Activated CD4-positive, alpha-beta T cell treated with anti-CD3 and anti-CD28 coated beads, Interleukin-2, amount 50 U/mL, for 48 hours (primary cell): ENCODE measurements around the gene MEGF11.
A peak's percentile ranks its signal among the peaks of the same experiment; 100 is the strongest.
"Not testable (repeated sequence)": the region's sequence is repeated elsewhere in the genome, so short reads cannot be mapped to it uniquely, and the experiment has no call there.

ENCODE experiments used
- DNase-seq, 2 experiments: peaks; one replicate each; pipeline ENCODE4 v3.0.0-alpha.2; 2020

The MEGF11 gene

DNA sequence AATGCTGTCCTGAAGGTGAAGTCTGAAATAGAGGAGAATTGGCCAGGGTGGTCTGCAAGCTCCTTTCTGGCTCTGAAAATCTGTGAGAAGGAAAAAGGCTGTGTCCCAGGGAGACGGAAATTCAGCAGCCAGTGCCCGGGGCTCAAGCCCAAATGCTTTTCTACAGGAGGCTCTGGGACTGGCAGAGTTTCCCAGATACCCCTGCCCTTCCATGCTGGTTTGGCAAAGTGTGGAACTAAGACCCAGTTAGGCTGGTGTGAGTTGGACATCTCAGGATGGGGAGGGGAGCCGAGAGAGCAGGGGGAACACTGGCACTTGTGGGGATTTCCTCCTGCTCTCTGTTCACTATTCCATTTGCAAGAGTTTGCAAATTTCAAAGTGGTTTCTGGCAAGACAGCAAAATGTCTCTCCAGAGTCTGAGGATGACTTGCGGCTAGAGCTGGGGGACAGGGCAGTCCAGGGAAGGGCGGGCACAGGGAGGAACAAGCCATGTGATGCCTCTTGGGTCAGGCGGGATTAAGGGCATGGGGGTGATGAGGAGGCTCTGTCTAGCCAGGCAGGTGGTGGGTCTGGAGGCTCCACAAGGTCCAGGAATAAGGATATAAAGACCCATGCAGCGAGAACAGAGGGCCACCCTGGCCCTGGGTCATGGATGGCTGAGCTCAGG, 231.9 kb downstream of the MEGF11 start:
- DNase-seq = no peak

DNA sequence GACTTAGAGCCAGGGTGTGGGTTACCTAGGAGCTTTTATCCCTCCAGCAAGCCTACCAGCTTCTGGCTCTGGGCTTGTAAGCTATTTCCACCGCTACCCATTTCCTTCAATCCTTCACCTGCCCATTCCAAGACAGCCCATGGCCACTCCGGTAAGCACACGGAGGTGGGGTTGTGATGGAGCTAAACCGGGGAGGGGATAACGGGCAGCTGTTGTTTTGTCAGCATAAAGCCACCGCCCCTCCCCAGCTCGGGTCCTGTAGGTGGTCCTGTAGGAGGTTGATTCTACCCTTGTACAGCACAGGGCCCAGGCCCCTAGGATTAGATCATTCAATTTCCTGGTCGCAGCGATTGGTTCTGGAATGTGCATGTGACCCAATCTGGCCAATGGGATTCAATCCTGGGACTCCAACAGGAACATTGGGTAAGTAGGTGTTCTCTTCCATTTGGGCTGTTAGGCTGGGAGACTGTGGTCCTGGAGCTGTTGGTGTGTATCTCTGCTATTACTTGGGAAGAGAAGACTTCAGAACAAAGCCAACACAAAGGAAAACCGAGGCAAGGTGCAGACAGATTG, 233.6 kb downstream of the MEGF11 start:
- DNase-seq = no peak

DNA sequence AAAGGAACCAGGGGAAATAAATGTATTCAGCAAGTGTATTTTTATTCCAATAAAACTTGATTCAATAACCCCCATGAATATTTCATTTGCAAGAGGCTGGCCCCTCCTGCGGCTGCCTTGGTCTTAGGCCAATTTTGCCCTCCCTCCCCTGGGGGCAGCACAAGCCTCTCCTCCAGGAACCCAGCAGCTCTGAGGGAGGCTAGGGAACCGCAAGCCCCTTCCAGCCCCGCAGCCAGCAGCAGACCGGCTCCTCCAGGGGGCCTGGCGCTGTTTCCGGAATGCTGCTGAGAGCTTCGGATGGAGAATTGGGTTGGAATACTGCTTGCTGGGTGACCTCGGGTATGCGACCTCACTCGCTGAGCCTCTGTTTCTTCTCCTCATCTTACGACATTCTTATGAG, 234.2 kb downstream of the MEGF11 start:
- no peak for DNase-seq

DNA sequence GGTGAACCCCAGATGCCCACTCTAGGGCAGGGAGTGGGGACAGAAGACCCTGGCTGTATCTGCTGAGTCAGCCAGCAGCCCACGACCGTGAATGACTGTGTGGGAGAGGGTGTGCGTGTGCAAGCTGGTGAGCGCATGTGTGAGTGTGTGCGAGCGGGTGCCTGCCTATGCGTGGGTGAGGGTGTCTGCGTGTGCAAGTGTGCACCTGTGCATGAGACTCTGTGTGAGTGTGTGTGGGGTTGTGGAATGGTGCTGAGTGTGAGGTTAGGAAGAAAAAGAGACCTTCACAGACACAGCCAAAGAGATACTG, 235.1 kb downstream of the MEGF11 start:
- DNase-seq = no peak

DNA sequence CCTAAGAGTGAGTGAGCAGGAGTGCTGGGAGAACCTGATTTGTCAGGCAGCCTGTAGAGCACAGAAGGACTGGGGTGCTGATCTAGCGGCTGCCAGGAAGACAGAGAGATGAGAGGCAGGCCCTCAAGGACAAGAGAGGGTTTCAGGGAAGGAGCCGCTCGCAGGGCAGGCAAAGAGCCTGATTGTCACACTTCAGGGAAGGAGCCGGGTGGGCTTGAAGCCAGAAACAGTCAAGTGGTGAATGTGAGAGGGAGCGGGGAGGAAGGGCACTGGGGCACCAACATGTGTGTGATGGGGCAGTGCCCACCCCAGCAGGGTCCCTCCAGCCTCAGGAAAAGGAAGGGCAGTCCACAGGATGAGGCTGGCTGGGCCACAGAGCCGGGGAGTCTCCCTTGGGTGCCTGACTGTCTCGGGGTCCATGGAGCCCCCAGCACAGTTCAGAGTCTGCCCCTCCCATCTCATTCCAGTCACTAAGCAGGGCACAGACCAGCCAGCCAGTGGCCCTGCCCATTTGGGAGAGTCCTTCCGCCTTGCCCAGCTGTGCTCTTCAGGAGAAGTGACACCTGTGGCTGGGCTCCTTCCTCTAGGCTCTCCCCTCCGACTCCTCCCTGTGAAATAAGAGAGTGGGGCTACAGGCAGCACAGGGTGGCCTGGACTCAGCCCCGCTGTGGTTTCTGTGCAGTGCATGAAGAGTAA, 235.6 kb downstream of the MEGF11 start:
- DNase-seq = no peak

DNA sequence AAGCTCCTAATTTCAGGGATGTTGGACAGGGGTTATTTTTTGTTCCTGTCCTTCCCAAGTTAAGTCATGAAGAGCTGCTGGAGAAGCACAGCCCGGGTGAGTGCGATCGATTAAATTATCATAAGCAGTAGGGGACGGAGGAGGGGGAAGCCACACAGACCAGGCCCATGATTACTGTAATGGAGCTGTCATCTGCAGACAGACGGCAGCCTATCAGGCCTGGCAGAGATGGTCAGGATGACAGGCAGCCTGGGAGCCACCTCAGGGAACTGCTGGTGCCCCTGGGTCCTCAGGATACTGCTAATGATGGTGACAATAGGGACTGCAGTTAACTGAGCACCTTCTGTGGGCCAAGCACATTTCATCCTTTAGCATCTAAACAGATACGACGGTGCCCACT, 236.6 kb downstream of the MEGF11 start:
- no peak for DNase-seq

DNA sequence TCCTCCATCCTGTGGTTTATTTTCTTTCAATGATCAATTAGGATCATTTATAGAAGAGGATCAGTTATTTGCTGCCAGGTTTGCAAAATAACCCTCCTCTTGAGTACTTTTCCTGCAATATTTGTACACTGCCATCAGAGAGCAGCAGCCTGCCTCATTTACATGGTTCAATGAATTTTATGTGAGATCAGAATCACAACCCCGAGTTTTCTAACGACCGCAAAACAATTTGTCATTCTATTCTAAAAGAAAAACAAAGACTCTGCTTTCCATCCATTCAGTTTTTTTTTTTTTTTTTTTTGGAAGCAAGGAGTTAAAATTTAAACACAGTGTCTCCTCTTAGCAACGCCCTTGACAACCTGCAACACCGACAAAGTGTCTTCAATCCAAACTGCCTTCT, 237.4 kb downstream of the MEGF11 start:
- no peak for DNase-seq

DNA sequence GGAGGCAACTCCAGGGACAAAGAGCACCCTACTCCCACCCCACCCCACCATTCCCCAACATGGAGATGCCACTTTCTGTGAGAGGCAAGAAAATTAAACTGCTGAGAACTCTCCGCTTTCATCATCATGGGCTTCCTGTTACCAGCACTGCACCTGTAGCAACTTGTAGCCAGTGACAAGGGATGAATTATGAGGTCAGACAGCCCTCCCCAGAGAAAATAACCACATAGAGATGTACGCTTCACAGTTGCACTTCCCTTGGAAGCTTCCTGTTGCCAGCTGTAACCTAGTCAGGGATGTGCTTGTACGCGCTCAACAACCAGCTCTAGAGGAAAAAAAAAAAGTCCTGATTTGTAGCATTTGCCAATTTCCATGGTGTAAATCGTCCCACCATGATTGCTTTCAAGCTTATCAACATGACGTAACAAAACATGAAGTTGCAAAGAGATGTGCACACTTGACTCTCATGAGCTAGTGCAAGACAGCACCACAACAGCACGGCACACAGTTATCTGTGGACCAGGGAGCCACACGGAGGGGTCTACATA, 238.8 kb downstream of the MEGF11 start:
- no peak for DNase-seq

DNA sequence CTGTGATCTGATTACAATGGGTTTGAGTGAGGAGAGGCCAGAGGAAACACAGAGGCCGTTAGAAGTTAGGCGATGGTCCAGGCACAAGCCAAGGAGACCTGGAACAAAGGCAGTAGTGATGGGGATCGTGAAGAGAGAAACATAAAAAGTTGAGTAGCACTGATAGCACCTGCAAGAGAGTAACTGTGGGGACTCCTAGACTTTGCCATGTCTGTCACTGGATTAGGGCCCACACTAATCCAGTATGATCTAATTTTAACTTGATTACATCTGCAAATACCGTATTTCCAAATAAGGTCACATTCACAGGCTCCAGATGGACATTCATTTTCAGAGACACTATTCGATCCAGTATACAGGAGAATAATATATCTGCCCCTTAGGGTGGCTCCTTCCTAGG, 239.5 kb downstream of the MEGF11 start:
- no peak for DNase-seq

DNA sequence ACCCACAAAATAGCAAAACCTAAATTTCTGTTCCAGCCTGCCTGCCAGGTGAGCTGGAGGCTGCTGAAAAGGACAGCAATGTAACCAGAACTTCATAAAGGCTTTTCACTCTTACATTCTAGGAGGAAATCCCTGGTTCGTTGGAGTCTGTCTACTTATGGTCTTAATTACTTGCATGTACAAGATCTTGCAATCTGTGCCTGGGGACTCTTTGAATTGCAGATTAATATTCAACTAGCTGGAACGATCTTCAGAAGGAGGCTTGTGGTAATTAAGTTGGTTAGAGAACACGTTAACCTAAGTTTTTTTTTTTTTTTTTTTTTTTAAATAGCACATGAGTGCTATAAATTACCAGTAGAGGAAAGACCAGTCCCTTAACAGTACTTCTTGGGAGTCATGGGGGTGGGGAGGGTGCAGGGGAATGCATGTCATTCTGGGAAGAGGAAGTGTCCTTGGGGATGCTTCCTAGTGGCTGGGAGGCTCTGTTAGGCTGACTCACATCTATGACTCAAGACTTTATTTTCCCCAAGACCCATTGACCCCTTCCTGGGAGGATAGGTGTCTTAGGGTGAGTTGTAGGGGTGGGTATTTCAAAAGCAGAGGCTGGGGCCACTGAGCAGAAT, 244.5 kb downstream of the MEGF11 start:
- no peak for DNase-seq

DNA sequence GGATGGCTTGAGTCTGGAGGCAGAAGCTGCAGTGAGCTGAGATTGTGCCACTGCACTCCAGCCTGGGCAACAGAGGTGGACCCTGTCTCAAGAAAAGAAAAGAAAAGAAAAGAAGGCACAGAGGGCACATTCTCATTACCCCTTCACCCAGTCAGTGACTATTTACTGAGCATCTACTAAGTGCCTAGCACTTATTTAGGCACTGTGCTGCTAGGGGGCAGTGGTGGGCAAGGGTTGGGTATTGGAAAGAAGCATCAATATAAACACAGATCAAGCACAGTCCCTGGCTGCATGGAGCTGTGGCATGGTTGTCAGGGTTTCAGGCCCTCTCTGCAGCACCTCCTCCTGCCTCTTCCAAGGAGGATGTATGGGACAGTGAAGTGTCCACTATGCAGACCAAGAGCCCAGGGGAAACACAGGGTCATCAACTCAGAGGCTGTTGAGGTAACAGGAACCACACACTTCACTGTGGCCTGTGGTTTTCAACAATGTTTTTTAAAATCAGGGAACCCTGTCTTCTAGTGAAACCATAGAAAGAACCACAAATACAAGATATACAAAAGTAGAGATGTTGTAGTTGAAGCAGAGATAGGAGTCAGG, 245.8 kb downstream of the MEGF11 start:
- peak; percentile 17 to 31 for DNase-seq

DNA sequence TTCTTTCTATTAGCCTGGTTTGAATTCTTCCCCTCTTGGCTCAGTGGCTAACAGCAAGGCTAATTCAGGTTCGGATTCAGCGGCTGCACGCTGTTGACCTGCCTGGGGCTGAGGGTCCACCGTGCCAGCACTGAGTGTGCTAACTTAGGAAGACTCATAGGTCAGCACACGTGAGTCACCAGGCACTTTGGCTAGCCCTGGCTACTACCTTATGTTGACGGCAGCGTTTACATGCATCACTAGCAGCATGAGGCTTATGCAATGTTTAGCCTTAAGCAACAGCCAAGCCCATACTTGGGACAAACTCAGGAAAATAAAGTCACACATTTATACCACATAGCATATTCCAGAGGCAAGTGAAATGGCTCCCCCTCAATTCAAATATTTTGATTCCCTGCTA, 246.6 kb downstream of the MEGF11 start:
- DNase-seq = no peak

DNA sequence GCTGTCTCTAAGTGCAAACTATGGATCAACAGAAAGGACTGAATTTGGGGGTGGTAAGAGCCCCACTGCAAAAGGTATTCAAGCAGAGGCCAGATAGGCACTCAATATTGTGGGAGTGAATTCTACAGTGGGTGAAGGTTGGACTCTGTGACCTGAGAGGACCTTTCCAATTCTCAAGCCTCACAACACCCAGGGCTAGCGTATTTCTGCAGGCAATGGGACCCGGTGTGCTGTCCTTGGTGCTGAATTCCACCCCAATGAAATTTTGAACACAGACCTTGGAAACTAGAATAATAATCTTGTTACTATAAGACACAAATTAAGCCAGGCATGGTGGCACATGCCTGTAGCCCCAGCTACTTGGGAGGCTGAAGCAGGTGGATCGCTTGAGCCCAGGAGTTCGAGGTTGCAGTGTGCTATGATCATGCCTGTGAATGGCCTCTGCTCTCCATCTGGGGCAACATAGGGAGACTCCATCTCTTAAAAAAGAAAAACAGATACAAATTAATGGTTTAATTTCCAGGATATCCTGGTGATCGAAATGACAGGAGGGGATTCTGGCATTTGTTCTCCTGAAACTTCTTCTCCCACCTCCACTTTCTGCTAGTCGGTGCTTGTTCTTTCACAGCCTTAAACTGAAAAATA, 248.8 kb downstream of the MEGF11 start:
- peak in 1 of 2 experiments; percentile 11 for DNase-seq

DNA sequence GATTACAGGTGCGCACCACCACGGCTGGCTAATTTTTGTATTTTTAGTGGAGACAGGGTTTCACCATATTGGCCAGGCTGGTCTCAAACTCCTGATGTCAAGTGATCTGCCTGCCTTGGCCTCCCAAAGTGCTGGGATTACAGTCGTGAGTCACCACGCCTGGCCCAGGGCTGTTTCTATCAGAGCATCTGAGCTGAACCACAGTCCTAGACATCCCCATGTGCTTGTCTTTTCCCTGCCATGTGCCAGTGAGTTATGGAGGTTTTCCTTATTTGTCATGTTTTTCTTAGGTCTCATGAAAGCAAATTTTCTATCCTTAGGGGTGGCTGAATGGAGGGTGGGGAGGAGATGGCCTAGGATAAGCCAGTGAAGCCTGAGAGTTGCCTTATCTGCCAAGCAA, 250.4 kb downstream of the MEGF11 start:
- DNase-seq = not testable (repeated sequence)

DNA sequence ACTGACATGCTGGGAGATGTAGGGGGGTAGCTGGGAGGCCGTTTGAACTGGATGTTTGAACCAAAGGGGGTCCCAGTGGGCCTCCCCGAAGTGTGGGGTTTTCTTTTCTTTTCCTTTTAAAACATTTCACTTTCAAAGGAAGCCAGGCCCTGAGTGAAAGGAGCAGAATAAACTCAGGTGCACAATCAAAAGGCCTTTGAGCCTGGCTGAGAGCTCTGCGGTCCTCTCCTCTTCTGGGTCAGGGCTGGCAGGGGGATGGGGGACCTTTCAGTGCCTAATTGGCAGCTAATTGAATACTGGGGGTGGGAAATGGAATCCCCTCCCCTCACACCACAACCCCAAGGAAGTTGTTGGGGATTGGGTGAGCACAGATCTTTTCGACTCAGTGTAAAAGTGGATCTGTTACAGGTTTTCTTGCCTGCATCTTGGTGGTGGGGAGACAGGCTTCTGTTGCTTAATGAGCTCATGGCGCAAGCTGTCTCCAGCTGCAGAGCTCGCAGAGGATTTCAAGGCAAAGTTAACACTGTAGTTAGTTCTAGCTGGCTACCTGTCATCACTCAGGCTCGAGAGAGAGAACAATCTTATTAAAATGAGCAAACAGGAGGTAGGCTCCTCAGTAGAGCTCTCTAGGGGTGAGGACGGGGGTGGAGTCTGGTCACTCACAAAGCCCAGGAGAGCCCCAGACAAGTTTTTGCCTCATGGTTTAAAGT, 251.7 kb downstream of the MEGF11 start:
- no peak for DNase-seq

DNA sequence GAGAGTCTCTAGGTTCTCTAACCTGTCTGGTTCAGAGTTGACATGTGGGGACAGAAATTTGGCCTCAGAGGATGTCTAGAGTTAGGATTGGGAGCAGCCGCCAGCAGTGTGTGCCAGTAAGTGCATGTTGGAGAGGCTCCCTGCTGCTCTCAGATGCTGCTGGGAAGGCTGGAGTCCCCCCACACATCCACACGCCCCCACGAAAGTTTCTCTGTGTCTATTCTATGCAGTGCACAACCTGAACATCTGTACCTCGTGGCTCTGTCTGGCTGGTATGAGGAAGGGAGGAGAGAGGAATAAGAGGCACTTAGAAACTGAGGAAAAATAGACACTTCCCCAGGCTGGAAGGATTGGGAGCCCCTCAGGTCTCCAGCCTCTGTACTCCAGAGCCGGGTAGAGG, 252.5 kb downstream of the MEGF11 start:
- DNase-seq = no peak

DNA sequence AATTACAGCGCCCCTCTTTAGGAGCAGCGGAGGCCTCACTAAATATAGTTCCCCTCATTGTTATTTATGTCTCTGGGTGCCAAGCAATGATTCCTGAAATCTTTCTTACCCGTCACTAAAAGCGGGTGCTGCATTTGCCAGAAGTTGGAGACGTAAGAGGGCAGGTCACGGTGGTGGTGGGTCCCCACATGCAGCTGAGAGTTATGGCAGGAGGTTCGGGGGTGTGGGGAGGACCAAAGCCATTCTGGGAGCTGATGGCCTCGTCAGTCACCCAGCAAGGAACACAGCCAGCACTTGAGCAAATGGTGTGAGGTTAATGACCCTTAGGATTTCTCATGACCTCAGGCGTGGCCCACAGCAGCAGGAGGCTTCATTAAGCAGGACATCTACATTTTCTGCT, 255.1 kb downstream of the MEGF11 start:
- no peak for DNase-seq

DNA sequence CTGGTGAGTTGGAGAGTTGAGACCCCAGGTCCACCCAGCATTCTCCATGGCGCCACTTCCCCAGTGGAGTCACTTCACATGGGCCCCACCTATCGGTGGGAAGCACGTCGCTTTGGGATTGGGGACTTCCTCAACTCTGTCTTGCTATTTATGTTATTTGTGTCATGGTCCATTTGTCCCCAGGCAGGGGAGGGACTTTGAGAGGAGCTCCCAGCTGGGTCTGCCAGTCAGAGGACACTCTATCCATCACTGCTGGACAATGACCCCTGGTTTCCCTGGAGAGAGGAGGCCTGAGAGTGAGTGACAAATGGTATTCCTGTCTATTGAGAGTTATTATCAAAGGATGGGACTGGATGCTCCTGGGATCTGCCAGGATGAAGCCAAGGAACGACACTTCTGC, 256.6 kb downstream of the MEGF11 start:
- no peak for DNase-seq

DNA sequence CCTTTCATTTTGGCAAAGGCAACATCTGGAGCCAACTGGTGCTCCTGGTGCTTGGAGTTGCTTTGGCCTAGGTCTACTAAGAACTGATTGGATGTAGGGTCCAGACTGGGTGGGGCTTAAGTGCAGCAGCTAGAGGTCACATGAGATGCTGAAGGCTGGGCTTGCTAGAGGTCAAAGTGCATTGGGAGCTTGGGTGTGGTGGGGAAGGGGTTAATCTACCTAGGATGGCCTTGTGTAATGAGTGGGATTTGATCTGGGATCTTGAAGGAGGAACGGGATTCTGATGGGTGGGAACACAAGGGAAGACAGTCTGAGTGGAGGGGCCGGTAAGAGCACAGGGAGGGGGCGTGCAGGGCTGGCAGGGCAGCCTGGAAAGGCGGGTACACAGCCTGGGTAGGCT, 258.7 kb downstream of the MEGF11 start:
- DNase-seq = no peak

DNA sequence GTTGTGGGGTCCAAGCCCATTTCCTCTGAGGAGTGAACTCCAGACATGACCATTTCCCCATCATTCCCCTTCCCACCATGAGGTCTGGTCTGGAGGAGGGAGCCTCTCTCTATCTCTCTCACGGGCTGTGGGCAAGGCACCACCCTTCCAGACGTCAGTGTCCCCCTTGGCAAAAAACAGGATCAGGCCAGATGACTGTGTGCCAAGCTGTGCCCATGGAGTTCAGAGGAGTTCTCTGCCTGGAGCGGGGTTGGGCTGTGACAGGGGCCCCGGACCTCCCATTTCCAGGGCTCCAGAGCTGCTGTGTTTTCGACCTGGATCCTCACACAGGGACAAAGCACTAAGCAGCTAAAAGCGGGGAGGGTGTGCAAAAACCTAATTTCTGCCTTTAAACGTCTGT, 259.8 kb downstream of the MEGF11 start:
- no peak for DNase-seq

DNA sequence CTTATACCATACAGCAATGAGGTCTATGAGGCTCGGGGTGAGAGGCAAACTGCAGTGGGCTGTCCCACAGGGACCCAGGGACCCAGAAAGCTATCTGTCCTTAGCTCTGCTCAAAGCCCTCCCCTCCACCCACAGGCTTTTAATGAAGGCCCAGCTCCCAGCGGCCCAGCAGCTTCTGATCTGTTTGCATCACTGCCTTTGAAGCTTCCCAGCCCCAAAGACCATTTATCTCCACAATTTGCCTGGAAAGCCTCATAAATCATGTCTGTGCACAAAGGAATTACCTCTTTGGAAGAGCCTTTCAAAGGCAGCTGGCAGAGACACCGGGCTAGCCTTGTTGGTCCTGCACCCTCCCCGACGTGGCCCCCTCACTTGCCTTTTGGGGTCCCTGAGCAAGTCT, 260.3 kb downstream of the MEGF11 start:
- DNase-seq = no peak

DNA sequence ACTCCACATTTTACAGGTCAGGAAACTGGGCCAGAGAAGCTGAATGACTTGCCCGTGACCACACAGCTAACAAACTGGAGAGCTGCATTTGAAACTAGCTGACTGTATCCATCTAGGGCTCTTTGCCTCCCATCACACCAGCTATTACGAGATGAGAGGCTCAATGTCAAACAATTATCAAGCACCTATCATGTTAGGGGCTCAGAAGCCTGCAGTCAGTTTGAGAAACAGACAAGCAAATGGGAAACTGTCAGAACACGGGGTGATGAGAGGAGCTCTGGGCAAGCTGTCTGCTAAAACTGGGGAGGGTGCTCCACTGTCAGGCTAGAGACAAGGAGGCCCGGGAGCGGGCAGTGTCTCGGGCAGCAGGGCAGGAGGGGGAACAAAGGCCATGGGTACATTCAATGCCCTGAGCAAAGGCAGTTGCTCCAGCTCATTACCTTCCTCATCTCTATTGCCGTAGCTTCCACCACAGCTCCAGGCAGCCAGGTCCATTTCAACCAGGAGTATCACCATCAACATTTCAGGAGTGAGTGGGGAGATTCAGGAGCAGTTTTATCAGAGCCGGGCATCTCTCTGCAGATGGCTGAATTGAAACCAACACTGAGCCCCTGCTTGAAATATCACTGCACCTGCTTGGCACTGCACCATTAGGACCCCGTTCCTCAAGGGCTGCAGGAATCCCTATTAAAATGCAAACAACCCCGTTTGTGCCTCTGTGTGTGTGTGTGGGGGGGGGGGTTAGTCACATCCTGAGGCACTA, 261.6 kb downstream of the MEGF11 start:
- DNase-seq = no peak
